Parathyroid adenoma (tissue), 2 donors: Measurements from ENCODE around the gene BCOR.

Experiments used
- H2AFZ ChIP-seq: fragments of 300-600 bp; sonication (generic); one replicate; pipeline ENCODE4 v1.7.0; 2017; ENCODE audit warnings: antibody characterized with exemption, mild to moderate bottlenecking
- H3K27ac ChIP-seq: fragments of 300-600 bp; sonication (generic); one replicate; pipeline ENCODE4 v1.7.0; 2017
- H3K27me3 ChIP-seq: fragments of 300-600 bp; sonication (generic); one replicate; pipeline ENCODE4 v1.7.0; 2017; ENCODE audit warnings: low read length; ENCODE audit not compliant: control insufficient read depth, insufficient read depth
- H3K36me3 ChIP-seq: fragments of 300-600 bp; sonication (generic); one replicate; pipeline ENCODE4 v1.7.0; 2017; ENCODE audit warnings: low read length; ENCODE audit not compliant: control insufficient read depth, insufficient read depth
- H3K4me1 ChIP-seq: fragments of 300-600 bp; sonication (generic); one replicate; pipeline ENCODE4 v1.7.0; 2017; ENCODE audit warnings: control low read depth
- H3K4me2 ChIP-seq: fragments of 300-600 bp; sonication (generic); one replicate; pipeline ENCODE4 v1.7.0; 2017; ENCODE audit warnings: low read length
- H3K4me3 ChIP-seq: fragments of 300-600 bp; sonication (generic); one replicate; pipeline ENCODE4 v1.7.0; 2017; ENCODE audit warnings: low read depth, low read length
- H3K79me2 ChIP-seq: fragments of 300-600 bp; sonication (generic); one replicate; pipeline ENCODE4 v1.7.0; 2017; ENCODE audit warnings: control low read depth
- H3K9ac ChIP-seq: fragments of 300-600 bp; sonication (generic); one replicate; pipeline ENCODE4 v1.7.0; 2017; ENCODE audit warnings: mild to moderate bottlenecking
- H3K9me3 ChIP-seq: fragments of 300-600 bp; sonication (generic); one replicate; pipeline ENCODE4 v1.7.0; 2017; ENCODE audit warnings: low read length; ENCODE audit not compliant: control insufficient read depth
- TF ChIP-seq, protein P1 (sequence below): fragments of 300-600 bp; sonication (generic); IDR thresholded peaks from one replicate; pipeline ENCODE4 v1.7.0; 2017; ENCODE audit warnings: antibody characterized with exemption, mild to moderate bottlenecking
- donor health status: primary hyperparathyroidism.

BCOR gene

DNA sequence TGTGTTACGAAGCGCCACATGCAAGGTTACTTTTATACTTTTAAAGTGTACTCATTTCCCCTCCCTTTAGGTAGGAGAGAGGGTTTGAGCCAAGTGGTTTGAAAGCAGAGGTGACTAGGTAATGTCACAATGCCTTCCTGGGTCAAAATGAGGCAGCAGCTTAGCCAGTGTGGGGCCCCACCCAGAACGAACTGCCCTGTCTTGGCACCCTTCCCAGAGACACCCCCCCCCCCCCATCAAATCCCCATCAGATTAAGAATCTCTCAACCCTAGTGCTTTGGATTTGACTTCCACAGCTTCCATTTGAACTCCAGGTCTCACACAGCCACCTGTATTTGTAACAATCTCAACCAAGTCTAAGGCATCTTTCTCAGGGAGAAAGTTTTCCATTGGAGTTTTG lies 31.1 kb downstream of the BCOR start:
- H3K79me2 ChIP-seq: peaks cover 12% of the 10 kb centered on the region
- TF ChIP-seq, protein P1, sequence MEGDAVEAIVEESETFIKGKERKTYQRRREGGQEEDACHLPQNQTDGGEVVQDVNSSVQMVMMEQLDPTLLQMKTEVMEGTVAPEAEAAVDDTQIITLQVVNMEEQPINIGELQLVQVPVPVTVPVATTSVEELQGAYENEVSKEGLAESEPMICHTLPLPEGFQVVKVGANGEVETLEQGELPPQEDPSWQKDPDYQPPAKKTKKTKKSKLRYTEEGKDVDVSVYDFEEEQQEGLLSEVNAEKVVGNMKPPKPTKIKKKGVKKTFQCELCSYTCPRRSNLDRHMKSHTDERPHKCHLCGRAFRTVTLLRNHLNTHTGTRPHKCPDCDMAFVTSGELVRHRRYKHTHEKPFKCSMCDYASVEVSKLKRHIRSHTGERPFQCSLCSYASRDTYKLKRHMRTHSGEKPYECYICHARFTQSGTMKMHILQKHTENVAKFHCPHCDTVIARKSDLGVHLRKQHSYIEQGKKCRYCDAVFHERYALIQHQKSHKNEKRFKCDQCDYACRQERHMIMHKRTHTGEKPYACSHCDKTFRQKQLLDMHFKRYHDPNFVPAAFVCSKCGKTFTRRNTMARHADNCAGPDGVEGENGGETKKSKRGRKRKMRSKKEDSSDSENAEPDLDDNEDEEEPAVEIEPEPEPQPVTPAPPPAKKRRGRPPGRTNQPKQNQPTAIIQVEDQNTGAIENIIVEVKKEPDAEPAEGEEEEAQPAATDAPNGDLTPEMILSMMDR: no peak
- no peak overlapping the region for H2AFZ ChIP-seq
- H3K4me1 ChIP-seq: no peaks in the 10 kb centered on the region
- no peak overlapping the region for H3K27ac ChIP-seq
- H3K27me3 ChIP-seq: no peaks in the 10 kb centered on the region
- H3K9me3 ChIP-seq: no peaks in the 10 kb centered on the region
- no peaks in the 10 kb centered on the region for H3K36me3 ChIP-seq
- no peak overlapping the region for H3K4me2 ChIP-seq
- H3K4me3 ChIP-seq: no peak overlapping the region
- H3K9ac ChIP-seq: no peak overlapping the region

GRCh38 chrX:40065296-40066046 lies 32.3 kb downstream of the BCOR start:
- Histone ChIP-seq H3K36me3 (no peaks in the 10 kb centered on the region), H3K9ac (no peak overlapping the region), H3K27me3 (no peaks in the 10 kb centered on the region)

GRCh38 chrX:40064055-40064597 lies 33.6 kb downstream of the BCOR start:
- no peaks in the 10 kb centered on the region for H3K27me3 ChIP-seq
- H3K36me3 ChIP-seq: no peaks in the 10 kb centered on the region
- H3K9me3 ChIP-seq: no peaks in the 10 kb centered on the region
- no peak overlapping the region for H3K4me3 ChIP-seq
- H3K4me1 ChIP-seq: no peaks in the 10 kb centered on the region
- H3K27ac ChIP-seq: no peak overlapping the region
- no peak overlapping the region for H2AFZ ChIP-seq
- TF ChIP-seq, protein P1: no peak
- no peak overlapping the region for H3K9ac ChIP-seq
- H3K4me2 ChIP-seq: no peak overlapping the region
- H3K79me2 ChIP-seq: peaks cover 9% of the 10 kb centered on the region

More at GRCh38 chrX:40065296-40066046, 32.3 kb downstream of the BCOR start:
- H3K79me2 ChIP-seq: peaks cover 12% of the 10 kb centered on the region
- H3K9me3 ChIP-seq: no peaks in the 10 kb centered on the region
- TF ChIP-seq, protein P1: no peak
- H3K4me3 ChIP-seq: no peak overlapping the region
- H2AFZ ChIP-seq: no peak overlapping the region
- H3K27ac ChIP-seq: no peak overlapping the region
- H3K4me2 ChIP-seq: no peak overlapping the region
- H3K4me1 ChIP-seq: no peaks in the 10 kb centered on the region

GRCh38 chrX:40063555-40063954 lies 34.2 kb downstream of the BCOR start:
- H3K36me3 ChIP-seq: no peaks in the 10 kb centered on the region
- no peak overlapping the region for H3K4me3 ChIP-seq
- H3K4me1 ChIP-seq: no peaks in the 10 kb centered on the region
- no peaks in the 10 kb centered on the region for H3K9me3 ChIP-seq
- no peak overlapping the region for H3K9ac ChIP-seq
- no peak overlapping the region for H3K27ac ChIP-seq
- no peak overlapping the region for H3K4me2 ChIP-seq
- no peaks in the 10 kb centered on the region for H3K27me3 ChIP-seq
- no peak overlapping the region for H2AFZ ChIP-seq
- TF ChIP-seq, protein P1: no peak
- peaks cover 9% of the 10 kb centered on the region for H3K79me2 ChIP-seq
